ENCODE data around the gene TRIM71.
"Not testable (repeated sequence)": the region's sequence is repeated elsewhere in the genome, so short reads cannot be mapped to it uniquely, and the experiment has no call there.

Gene TRIM71

GRCh38 chr3:32819551-32820348 is 2.0 kb downstream of the TRIM71 start:
- DNase-seq (ENCODE audit: low read depth) = no peak

GRCh38 chr3:32820430-32820829 is 2.6 kb downstream of the TRIM71 start:
- DNase-seq (ENCODE audit: low read depth) = no peak

- no peak for DNase-seq (ENCODE audit: low read depth)
These were observed 3.3 kb downstream of the TRIM71 start for GRCh38 chr3:32820971-32821685.

GRCh38 chr3:32821686-32822296 is 4.0 kb downstream of the TRIM71 start:
- no peak for DNase-seq (ENCODE audit: low read depth)

GRCh38 chr3:32822609-32823498 is 5.1 kb downstream of the TRIM71 start:
- no peak for DNase-seq (ENCODE audit: low read depth)

GRCh38 chr3:32823641-32824184 is 5.9 kb downstream of the TRIM71 start:
- DNase-seq (ENCODE audit: low read depth) = not testable (repeated sequence)

GRCh38 chr3:32825601-32826375 is 8.0 kb downstream of the TRIM71 start:
- no peak for DNase-seq (ENCODE audit: low read depth)

GRCh38 chr3:32831062-32831461 is 13.3 kb downstream of the TRIM71 start:
- no peak for DNase-seq (ENCODE audit: low read depth)

- DNase-seq (ENCODE audit: low read depth) = no peak
These were observed 14.0 kb downstream of the TRIM71 start for GRCh38 chr3:32831791-32832190.

GRCh38 chr3:32832193-32832592 is 14.4 kb downstream of the TRIM71 start:
- DNase-seq (ENCODE audit: low read depth) = no peak

GRCh38 chr3:32835049-32835371 is 17.2 kb downstream of the TRIM71 start:
- DNase-seq (ENCODE audit: low read depth) = no peak

GRCh38 chr3:32835961-32836360 is 18.2 kb downstream of the TRIM71 start:
- DNase-seq (ENCODE audit: low read depth) = no peak

GRCh38 chr3:32836601-32837000 is 18.8 kb downstream of the TRIM71 start:
- DNase-seq (ENCODE audit: low read depth) = no peak

GRCh38 chr3:32837366-32837765 is 19.6 kb downstream of the TRIM71 start:
- DNase-seq (ENCODE audit: low read depth) = no peak

GRCh38 chr3:32837789-32838188 is 20.0 kb downstream of the TRIM71 start:
- no peak for DNase-seq (ENCODE audit: low read depth)

- DNase-seq (ENCODE audit: low read depth) = no peak
These were observed 21.9 kb downstream of the TRIM71 start for GRCh38 chr3:32839714-32840085.

- DNase-seq (ENCODE audit: low read depth) = no peak
These were observed 22.5 kb downstream of the TRIM71 start for GRCh38 chr3:32840086-32840841.

GRCh38 chr3:32841341-32841740 is 23.5 kb downstream of the TRIM71 start:
- DNase-seq (ENCODE audit: low read depth) = no peak

GRCh38 chr3:32841867-32842470 is 24.2 kb downstream of the TRIM71 start:
- DNase-seq (ENCODE audit: low read depth) = no peak

- no peak for DNase-seq (ENCODE audit: low read depth)
These were observed 24.7 kb downstream of the TRIM71 start for GRCh38 chr3:32842531-32842931.

Data from HS-5 (cell line).